Measurements from ENCODE around the gene VARS1.

- no peak for TF ChIP-seq GATA3 (IDR thresholded peaks at IDR 0.05; ENCODE audit: low read depth, low read length)
- no peak for TF ChIP-seq GATA2 (IDR thresholded peaks at IDR 0.05; ENCODE audit: low read depth, low read length)
Observed at GRCh38 chr6:31777667-31778050, 17.9 kb downstream of the VARS1 start.
